Skin of body (tissue), 2 donors: ENCODE data around the gene SIPA1L3. TPM values are rescaled to one million over a fixed set of nuclear protein-coding genes. Genes with fewer than 3 reads are reported as not detected.

Source experiments
- DNase-seq: peaks from one replicate; lab custom pipeline; 2025; lab: John Stamatoyannopoulos, UW
- total RNA-seq: library from RNA; depleted of rRNA; stranded (reverse); fragments of >200 nt; gene quantifications from one replicate; pipeline ENCODE4 v1.2.3, GENCODE V29; 2014

SIPA1L3 gene
- total RNA-seq, 1 donor from 2014 or later = 20.3 TPM

DNA sequence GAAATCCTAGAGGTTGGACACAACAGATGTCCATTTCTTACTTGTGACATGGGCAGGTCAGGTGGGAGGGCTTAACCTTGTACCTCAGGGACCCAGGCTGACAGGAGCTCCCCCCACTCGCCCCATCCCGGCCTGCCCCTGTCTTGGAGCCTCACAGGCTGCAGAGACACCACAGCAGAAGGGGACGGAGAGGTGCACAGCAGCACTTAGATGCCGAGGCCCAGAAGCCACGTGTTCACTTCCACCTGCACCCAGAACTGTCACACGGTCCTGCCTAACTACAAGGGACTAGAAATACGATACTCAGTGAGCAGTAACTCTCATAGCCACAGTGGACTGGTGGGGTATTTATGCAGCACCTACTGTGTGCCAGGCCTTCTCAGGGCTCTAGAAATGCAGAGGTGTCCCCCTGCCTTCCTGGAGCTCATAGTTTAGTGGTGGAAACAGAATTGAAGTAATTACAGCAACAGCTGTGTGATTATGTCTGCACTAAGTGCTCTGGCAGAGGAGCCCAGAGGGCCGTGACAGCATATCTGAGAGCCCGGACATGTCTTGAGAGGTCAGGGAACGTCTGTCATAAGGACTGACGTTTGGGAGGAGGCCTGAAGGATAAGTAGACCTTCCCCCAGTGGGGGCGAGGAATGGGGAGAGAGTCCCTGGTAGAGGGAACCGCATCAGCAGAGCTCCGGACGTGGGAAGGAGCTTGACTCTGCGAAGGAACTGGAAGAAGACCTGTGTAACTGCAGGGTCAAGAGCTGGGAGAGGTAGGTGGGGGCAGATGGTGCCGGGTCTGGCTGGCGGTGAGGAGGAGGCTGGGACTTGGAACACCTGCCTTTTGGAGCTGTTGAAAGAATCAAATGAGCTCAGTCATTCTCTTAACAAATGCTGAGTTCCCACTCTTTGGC lies 130.0 kb downstream of the SIPA1L3 start:
- DNase-seq = no peak

- no peak for DNase-seq
Observed at GRCh38 chr19:38039966-38040365, 133.0 kb downstream of the SIPA1L3 start.

DNA sequence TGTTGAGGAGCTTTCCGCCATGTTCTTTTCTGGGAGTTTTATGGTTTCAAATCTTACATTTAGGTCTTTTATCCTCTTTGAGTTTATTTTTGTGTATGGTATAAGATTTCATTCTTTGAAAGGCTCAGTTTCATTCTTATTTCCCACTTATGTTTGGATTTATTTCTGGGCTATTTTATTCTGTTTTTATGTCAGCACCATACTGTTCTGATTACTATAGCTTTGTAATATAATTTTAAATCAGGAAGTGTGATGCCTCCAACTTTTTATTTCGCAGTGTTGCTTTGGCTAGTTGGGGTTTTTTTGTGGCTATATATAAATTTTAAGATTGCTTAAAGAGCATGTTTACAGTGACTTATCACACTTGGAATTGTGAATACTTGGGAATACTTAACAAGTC lies 135.1 kb downstream of the SIPA1L3 start:
- no peak for DNase-seq

- no peak for DNase-seq
Observed at GRCh38 chr19:38043649-38044144, 136.7 kb downstream of the SIPA1L3 start.

- DNase-seq = no peak
Observed at GRCh38 chr19:38044267-38045111, 137.5 kb downstream of the SIPA1L3 start.

- no peak for DNase-seq
Observed at GRCh38 chr19:38045554-38046253, 138.7 kb downstream of the SIPA1L3 start.

DNA sequence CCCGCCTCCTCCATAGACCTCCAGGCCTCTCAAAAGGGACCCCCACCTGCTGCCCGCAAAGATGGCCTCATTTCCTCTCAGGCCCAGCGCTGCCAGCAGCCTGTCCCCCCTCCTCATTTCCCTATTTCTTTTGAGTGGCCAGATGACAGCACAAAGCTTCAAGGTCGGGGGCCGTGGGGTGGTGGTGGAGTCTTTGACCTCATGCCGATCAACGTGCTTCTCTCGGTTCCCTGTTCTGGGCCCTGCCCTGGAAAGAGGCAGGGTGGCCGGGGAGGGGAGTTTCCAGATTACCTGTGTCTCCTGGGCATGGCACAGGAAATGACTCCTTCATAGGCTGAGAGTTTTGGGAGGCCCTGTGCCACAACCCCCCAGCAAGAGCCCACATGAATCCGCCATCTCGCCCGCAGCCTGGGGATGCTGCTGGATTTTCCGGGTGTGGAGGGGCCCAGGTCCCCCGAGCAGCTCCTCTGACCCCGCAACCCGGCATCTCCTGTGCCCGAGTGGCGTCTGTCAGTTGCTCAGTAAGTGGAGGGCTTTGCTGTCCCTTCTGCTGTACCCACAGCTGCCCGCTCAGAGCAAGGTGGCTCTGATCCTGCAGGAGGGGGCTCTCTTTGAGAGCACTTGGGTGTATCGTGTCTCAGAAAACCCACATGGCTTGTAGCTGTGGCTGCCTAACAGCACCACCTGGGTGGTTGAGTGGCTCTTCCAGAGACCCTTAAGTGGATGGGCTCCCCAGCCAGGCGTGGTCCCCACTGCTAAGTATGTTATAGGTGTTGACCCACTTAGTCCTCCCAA lies 139.4 kb downstream of the SIPA1L3 start:
- no peak for DNase-seq

DNA sequence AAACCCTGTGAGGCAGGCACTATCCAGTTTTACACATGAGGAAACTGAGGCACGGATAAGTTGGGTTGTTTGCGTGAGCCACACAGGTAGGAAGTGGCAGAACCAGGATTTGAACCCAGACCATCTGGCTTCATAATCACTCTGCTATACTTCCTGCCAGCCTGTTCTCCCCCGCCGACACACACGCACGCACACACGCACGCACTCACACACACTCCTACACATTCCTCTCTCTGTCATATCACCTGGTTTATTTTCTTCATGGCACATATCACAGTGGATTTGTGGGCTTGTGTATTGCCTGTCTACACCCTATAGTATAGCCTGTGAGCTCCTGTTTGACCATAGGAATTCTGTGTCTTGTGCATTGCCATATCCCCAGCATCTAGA lies 140.0 kb downstream of the SIPA1L3 start:
- no peak for DNase-seq

DNA sequence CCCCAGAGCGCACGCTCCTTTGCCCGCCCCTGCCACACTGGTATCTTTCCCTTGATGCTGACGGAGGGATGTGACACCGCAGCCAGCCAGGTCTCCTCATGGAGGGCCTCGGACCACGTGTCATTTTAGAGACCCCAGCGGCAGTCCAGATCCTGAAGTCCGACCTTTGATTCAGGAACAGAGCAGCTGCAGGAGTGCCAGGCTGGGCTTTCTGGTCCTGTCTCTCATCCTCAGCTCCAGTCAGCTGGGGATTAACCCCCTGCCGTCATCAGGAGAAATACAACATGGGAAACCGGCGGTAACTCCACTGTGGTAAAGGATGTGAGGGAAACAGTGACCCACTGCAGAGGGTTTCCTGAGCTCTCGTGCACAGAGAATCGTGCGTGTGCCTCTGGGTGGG lies 140.6 kb downstream of the SIPA1L3 start:
- DNase-seq = no peak

DNA sequence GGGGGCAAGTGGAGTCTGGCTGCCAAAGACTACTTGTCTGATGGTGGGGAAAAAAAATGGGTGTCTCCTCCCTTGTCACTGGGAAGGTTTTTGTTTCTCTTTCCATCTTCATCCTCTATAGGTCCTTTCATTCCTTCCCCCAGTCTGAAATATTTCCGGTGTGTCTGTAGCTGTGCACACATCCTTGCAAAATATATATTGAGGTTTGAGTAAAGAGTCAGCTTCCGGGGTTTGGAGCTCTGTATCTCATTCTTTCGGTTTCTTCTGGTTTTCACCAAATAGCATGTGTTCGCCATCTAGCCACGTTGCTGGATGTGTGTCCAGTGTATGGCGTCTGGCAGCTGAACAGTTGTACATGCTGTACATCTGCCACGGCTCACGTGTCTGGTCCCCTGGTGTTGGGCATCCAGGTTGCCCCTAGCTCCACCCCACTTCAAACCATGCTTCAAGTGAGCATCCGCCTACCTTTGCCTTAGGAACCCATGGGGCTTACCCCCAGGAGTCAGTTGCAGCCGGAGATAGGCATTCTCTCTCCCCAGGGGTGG lies 142.2 kb downstream of the SIPA1L3 start:
- DNase-seq = no peak

DNA sequence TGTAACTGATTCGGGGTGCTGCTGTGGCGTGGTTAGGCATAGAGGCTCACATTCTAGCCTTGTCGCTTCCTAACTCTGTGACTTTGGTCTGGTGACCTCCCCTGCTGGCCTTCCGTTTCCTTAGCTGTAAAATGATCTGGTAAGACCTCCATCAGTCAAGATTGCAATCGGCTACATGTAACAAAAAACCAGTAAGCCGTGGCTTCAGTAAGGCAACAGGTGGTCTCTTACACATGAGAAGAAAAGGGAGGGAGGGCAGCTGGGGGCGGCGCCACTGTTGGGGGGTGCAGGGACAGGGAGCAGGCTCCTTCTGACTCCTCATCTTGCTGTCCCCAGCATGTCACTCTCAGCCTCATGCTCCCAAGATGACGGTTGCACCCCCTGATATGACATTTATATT lies 148.0 kb downstream of the SIPA1L3 start:
- DNase-seq = no peak

DNA sequence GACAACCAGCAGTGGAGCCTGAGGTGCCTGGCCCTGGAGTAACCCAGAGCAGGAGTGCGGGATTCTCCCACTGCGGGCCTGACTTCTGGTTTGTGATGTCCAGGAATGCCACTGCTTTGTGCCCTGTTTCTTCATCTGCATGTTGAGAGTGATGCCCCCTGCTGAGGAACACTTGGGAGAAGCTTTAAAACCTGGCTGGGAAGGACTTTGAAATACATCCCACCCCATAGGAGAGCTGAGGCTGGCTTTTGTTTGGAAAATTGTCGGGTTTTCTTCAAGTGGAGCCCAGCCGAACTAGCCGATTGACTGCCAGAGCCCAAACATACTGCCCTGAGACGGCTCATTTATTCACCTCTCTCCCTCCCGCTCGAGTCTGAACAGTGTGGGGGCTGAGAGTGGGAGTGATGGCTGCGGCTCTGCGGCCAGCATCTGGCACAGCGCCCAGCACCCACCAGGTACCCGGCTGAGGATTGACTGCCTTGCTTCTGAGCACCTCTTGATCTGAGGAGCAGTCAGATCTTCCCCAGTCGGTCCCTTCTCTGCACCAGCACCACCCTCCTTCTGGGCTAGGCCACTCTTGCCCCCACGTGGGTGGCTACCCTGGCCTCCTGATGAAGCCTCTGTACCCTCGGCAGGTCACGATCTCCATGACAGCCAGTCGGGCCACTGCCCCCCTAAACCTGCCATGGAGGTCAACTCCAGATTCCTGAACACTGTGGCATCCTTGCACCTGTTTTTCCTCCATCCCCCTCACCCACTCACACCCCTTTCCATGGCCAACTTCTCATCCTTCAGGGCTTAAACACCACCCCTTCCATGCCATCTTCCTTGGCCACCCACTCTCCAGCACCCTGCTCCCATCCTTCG lies 148.9 kb downstream of the SIPA1L3 start:
- no peak for DNase-seq

DNA sequence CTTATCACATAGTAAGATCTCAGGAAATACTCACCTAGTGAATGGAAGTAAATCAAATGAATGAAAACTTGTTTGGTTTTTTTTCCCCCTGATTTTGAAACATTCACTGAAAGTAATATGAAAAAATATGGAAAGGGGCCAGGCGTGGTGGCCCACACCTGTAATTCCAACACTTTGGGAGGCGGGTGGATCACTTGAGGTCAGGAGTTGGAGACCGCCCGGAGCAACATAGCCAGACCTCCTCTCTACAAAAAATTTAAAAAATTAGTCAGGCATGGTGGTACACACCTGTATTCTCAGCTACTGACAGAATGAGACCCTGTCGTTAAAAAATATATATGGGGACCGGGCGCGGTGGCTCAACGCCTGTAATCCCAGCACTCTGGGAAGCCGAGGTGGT lies 149.6 kb downstream of the SIPA1L3 start:
- no peak for DNase-seq

GRCh38 chr19:38057959-38058690 lies 151.1 kb downstream of the SIPA1L3 start:
- no peak for DNase-seq

GRCh38 chr19:38059897-38060296 lies 152.9 kb downstream of the SIPA1L3 start:
- DNase-seq = no peak

DNA sequence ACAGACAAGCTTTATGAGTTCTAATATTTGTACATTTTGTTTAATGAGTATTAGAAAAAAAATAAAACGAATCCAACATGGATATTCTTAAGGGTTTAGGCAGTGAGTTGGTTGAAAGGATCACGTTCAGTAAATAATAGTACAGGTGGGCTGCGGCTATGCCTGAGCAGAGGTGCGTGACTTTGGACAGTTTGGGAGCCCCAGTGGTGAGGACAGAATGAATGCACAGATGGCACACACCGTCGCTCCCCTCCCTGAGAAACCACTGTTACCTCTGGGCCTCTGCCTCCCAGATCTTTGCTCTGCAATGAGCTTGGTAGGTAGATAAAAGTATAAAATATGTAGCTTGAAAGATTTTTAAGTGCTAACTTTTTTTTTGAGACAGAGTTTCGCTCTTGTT lies 153.3 kb downstream of the SIPA1L3 start:
- DNase-seq = no peak

DNA sequence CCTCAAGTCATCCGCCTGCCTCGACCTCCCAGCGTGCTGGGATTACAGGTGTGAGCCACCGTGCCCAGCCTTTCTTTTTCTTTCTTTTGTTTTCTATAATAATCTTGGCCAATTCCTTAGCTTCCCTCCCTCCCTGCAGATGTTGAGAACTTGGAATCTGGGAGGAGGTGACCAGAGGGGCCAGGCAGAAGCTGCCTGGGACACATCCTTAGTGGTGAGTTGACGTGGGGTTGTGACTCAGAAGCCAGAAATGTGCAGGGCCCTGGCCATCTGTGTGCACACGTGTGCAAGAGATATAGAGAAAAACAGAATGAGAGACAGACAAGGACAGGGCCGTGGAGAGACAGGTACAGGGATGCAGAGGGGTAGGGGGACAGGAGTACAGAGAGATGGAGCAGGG lies 154.3 kb downstream of the SIPA1L3 start:
- DNase-seq = no peak

DNA sequence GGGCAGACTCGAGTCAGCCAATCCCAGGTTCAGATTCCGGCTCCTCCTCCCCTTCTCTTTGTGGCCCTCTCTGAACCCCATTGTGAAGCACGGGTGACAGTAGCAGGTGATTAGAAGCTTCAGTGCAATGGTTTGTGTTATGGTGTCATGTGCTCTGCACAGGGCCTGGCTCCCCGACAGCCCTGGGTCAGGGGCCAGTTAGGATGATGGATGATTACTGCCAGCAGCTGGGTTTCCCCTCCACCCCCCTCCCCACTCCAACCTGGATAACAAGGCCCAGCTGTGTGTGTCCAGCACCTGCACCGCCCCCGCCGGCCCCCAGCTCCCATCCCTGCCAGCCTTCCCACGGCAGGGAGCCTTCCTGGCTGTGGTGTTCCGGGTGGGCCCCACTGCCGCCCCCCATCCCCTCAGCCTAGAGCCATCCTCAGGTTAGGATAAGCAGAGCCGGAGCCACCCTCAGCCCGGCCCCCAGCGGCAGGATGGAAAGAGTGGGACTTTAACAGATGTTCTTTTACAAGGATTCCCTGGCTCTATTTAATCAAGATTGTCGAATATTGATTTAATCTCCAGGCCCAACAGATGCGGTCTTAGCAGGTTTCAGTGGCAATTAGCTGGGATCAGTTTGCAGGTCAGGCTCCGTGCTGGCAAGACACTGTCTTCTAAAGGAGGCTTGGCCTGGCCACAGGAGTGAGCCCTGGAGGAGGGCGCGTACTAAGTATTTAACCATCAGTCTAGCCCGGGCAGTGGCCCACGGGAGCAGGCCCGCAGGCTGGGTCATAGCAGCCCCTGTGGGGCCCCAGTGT lies 156.2 kb downstream of the SIPA1L3 start:
- DNase-seq = no peak
